Ramos (cell line): ENCODE data around the gene OR1F1.
"Not testable (repeated sequence)": the region's sequence is repeated elsewhere in the genome, so short reads cannot be mapped to it uniquely, and the experiment has no call there.

ENCODE experiments used
- in situ Hi-C: fragments of 300-500 bp; cut with MboI; formaldehyde crosslinking; loops from one replicate; pipeline ENCODE4 v1.14.3; 2022; ENCODE audit warnings: low sequenced_read_pairs; ENCODE audit not compliant: unreplicated experiment

The OR1F1 gene

GRCh38 chr16:3171181-3171854, 16.7 kb upstream of the OR1F1 start:
- in situ Hi-C loops: no loop called here

GRCh38 chr16:3171855-3172593, 16.0 kb upstream of the OR1F1 start:
- in situ Hi-C loops: no loop called here

DNA sequence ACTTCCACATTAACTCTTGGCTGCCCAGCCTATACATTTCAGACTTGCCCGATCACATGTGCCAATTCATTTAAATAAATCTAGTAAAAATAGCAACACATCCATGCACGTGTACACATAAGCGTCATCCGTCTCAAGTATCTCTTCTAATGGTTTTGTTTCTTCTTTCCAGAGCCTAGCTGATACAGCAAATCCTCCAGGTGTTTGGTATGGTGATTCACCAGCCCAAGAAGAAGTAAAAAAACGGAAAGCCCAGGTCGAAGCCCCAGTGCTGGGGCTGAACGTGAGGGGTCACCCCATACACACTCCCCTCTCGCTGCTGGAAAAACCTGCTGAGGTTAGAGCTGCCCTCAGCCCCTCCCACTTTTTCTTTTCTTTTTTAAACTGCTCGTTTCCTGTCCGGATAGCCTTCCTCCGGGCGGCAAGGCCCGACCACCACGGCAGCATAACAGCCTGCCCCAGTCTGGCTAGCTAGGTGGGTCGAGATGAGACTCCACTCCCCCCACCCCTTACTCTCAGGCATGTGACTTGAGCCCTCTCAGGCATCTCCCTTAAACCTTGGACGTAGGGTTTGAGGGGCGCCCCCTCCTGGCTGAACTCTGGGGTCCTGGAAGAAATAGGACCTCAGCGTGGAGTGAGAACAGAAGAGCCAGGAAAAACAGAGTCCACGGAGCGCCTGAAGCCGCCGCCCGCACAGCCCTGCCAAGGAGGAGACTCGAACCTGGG, 13.9 kb upstream of the OR1F1 start:
- in situ Hi-C loops: no loop called here

GRCh38 chr16:3174618-3175148, 13.3 kb upstream of the OR1F1 start:
- in situ Hi-C loops: no loop called here

DNA sequence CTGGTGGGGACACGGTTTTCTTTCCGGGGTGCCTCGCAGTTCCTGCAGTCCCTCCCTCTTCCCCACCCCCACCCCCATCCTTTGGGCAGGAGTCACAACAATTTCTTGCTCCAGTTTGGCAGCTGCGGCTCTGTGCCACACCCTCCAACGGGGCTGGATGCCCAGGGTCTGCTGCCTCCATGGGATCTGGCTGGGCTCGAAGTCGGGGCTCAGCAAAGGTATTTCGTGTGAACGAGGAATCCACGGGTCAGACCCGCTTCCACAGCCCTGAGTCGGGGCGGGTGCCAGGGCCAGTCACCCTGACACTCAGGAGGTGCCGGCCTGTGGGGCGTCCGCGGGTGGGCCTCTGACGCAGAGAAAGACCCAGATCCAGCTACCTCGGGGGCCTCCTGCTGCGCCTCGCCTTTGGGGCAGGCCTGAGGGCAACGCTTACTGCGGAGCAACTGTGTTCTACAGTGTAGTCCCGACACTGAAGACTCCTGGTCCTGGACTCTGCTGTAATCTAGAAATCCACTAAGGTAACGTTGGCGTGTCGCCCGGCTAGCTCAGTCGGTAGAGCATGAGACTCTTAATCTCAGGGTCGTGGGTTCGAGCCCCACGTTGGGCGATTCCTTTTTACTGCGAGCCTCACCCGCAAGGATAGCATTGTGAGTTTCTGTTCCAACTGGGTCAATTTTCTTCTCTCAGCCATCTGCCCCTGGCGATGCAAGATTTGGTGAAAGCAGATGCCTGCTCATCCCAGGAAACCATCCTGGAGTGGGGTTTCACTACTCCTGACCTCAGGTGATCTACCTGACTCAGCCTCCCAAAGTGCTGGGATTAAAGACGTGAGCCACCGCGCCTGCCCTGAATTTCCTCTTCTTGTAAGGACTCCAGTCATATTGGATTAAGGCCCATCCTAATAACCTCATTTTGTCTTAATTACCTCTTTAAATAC, 12.6 kb upstream of the OR1F1 start:
- in situ Hi-C loops: no loop called here

DNA sequence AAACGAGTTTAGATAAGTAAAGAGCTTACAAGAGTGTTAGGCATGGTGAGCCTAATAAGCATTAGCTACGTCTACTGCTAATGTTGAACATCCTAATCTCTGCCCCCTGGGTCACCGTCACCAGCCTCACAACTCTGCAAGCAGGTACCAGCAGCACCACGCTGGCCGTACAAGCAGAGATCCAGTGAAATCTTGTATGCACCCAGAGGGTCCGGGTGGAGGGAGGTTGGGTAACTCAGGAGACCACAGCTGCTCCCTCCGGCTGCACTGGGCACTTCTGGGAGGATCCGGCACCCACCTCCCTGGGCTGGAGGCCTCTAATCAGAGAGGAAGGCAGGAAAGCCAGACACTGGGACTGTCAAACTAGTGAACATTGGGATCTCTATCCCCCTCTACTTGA, 8.4 kb upstream of the OR1F1 start:
- in situ Hi-C loops: no loop called here

DNA sequence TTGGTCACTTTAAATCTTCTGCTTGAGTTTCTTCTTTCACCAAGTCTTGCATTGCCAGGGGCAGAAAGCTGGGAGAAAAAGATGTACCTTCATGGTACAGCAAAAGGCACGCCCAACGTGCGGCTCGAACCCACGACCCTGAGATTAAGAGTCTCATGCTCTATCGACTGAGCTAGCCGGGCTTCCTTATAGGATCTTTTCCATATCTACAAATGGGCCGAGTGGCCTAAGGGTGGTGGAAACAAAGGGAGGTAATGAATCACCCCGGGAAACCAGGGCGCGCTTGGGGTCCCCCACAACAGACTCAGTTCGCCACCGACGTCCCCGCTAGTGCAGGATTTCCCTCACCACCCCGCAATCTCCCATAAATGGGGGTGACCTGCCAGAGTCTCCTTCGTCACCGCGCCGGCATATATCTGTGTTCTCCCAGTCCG, 7.5 kb upstream of the OR1F1 start:
- in situ Hi-C loops: no loop called here

- in situ Hi-C loops: not testable (repeated sequence)
These were observed 5.8 kb upstream of the OR1F1 start for GRCh38 chr16:3182293-3182607.

GRCh38 chr16:3182608-3183444, 5.2 kb upstream of the OR1F1 start:
- in situ Hi-C loops: no loop called here

GRCh38 chr16:3183445-3184139, 4.4 kb upstream of the OR1F1 start:
- in situ Hi-C loops: no loop called here

DNA sequence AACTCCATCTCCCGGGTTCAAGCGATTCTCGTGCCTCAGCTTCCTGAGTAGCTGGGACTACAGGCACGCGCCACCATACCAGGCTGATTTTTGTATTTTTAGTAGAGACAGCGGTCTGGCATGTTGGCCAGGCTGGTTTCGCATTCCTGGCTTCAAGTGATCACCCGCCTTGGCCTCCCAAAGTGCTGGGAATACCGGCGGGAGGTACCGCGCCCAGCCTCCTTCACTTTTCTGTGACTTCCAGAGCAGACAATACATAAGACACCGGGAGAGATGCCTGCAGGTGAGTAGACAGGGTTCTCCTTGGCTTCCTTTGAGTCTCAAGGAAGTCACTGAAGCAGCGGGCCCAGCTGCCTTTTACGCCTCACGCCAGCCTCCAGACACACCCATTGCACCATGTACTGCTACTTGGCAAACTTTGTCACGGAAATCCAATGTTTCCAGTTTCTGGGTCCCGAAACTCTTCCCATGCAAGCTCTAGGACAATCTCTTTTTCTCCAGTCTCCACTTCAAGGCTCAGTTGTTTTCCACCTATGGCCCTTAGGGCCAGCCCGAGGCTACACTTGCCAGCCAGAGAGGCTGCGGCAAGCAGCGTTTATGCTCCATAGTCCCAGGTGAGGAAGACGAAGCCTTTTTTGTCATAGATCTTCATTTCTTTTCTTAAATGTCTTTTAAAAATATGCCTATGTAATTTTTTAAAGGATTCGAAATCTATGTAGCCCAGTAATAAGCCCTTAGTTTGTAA, 886 bp upstream of the OR1F1 start:
- in situ Hi-C loops: no loop called here

- in situ Hi-C loops: no loop called here
These were observed 596 bp downstream of the OR1F1 start for GRCh38 chr16:3188675-3188924.

- in situ Hi-C loops: no loop called here
These were observed 1.2 kb downstream of the OR1F1 start for GRCh38 chr16:3188925-3189825.

DNA sequence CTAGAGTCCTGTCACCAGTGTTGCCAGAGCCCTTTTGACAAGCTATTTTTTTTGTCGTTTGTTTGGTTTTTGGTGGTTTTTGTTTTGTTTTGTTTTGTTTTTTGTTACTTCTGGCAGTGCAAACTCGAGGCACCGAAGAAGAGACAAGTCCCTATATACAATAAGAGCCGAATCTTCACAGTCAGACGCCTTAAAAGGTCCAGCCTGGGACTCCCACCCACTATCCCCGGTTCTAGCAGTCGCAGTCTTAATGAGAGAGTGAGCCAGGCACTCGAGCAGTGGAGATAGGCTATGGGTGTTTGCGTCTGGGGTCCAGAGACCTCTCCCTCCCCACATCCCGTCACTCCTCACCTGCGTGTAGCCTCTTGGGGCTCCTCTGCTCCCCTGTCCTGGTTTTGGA, 1.9 kb downstream of the OR1F1 start:
- in situ Hi-C loops: no loop called here

GRCh38 chr16:3190949-3191353, 2.9 kb downstream of the OR1F1 start:
- in situ Hi-C loops: no loop called here

GRCh38 chr16:3192476-3193019, 4.5 kb downstream of the OR1F1 start:
- in situ Hi-C loops: no loop called here
